HPDE6-E6E7 (cell line): ENCODE results near the gene RNU1-1.
"Not testable (repeated sequence)": the region's sequence is repeated elsewhere in the genome, so short reads cannot be mapped to it uniquely, and the experiment has no call there.

Source experiments
- DNase-seq: peaks from one replicate; pipeline ENCODE4 v3.0.0; 2011; ENCODE audit warnings: missing footprints; ENCODE audit errors: extremely low spot score

Gene RNU1-1

DNA sequence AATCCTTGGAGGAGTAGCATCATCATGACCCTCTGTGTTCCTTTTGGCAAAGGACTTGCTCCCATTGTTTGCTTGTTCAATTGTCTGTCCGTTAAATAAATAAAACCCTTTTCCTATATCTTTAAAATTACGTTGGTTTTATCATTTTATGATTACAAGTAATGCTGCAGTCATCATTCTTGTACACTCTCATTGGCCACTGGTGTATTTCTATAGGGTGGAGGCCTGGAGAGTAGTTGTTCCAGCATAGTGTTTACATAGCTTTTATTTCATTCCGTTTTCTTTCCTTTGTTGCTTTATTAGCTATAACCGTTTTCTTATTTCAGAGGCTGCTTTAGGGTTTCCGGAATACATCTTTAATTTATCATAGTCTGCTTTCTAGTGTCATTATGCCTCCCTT is 7.6 kb upstream of the RNU1-1 start:
- DNase-seq: not testable (repeated sequence)

DNA sequence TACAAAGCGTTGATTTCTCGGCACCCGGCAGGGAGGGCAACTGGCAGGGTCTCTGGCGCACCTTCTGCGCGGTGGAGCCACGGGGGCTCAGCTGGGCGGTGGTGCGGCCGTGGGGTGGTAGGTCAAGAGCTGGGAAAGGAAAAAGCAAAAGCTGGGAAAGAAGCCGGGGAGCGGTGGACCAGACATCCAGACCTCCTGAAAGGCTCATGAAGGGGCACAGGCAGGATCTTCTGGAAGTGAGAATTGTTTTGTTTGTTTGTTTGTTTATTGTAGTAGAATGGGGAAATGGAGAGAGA is 7.2 kb upstream of the RNU1-1 start:
- DNase-seq: no peak

DNA sequence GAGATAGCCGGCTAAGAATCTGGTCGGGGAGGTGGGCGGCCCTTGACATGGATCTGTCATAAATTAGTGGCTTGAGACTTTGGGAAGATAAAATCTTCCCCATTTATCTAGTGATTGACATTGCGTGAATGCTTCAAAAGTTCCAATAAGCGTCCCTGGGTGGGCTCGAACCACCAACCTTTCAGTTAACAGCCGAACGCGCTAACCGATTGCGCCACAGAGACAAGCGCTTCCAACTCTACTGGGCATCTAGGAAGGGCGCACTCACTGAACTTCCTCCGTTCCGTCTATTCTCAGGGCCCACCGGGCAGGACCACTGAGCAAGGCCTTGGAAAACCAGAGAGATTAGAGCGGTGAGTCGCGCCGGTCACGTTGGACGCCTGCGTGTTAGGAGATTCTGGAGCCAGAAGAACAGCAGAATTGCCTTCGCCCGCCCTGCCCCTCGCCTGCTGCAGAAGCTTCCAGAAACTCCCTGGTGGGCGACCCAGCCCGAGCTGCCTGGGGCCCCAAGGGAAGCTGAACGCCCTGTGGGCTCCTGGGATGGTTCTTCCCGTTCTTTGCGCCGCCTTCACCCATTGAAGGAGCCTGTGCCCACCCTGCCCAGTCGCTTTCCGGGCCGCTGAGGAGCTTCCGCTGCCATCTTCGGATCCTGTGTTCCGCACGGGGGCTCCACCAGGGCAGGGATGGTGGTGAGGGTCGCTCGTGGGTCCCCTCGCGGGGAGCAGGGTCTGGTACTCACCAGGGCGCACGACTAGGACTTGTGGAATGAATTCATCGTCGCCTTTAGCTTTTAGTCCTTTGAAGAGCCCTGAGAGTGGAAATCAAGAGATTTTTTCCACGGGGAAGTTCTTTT is 6.6 kb upstream of the RNU1-1 start:
- not testable (repeated sequence) for DNase-seq

DNA sequence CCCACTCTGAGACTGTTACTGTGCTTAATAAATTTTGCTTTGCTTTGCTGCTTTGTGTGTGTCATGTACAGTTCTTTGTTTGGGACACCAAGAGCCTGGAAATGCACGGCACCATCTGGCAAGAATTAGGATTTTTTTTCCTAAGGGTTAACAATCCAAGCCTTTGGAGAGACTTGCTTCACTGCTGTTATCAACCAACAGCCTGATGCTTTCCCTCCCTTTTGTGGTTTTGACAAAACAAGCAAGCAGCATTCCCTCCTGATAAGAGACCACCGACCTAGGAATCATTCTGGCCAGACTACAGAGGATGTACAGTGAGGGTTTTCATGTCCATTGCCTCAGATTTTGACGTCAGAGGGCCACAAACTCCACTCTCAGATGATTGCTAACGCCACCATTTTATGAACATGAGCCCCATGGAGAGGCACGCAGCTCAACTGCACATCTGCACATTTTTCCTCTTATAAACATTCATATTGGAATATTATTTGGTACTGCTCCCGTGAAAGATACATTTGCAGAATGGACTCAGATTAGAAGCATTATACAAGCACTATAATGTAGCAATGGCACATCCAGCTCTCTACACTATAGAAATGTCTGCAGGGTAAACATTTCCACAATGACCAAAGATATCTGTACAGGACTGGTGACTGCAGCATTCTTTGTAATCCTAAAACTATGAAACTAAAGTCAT is 5.3 kb upstream of the RNU1-1 start:
- not testable (repeated sequence) for DNase-seq

DNA sequence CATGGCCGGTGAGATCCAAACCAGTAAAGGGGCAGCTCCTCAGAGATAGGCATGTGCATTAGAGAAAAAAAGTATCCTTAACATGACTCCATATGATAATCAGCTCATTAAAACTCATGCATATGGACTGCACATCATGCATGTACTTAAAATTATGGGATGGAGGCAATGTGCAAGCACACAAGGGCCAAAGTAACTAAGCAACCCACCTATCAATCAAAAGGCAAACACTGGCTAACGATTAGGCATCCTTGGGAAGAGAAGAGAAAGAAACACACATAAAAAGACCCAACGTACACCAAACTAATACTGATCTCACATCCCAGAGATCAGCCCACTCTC is 4.8 kb upstream of the RNU1-1 start:
- DNase-seq: not testable (repeated sequence)

DNA sequence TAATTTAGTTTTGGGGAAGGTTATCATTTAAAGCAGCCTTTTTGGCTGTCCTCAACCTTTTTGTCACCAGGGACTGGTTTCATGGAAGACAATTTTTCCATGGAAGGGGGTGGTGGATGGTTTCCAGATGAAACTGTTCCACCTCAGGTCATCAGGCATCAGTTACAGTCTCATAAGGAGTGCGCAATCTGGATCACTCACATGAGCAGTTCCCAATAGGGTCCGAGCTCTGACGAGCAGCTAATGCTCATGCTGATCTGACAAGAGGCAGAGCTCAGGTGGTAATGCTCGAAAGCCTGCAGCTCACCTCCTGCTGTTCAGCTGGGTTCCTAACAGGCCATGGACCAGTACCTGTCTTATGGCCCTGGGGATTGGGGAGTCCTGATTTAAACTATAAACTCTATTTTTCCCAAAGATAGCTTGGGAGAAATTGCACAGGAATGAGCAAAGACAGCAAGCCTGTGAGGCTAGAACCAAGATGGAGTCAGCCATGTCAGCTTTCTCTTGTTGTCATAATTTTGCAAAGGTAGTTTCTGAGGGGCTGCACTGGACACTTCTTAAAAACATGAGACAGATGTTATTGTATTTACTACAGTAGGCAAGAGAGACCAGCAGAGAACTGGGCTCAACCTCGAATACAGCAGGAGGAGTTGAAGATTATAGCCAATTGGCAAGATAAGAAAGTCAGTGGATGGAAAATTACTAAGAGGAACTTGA is 2.8 kb upstream of the RNU1-1 start:
- not testable (repeated sequence) for DNase-seq

DNA sequence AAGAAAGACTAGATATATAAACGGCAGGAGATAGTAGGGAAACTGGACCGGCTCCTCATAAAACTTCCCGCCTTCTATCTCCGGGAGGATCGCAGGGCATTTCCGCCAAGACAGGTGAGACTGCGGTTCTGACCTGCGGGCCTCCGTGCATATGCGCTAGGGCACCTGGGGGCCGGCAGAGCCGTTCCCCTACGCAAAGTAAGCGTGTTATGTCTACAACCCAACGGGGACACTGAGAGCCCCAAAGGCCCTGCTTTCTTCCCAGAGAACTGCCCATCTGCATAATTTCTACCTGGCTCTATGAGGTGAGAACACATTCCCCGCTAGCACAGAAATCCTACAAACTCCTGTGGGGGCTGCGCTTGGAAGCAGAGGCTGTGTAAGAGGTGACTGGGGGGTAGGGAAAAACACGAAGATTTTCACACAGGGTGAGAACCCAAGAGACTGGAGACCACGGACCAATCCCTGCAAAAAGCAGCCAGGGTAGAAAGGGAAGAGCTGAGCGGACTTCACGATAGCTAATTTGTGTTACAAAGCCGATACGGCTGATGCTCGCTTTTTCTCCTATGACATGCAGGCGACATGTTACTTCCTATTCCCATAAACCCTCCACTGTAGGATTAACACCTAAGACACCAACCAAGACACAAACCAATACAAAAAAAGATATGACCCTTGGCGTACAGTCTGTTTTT is 526 bp downstream of the RNU1-1 start:
- peak; percentile 57 for DNase-seq

DNA sequence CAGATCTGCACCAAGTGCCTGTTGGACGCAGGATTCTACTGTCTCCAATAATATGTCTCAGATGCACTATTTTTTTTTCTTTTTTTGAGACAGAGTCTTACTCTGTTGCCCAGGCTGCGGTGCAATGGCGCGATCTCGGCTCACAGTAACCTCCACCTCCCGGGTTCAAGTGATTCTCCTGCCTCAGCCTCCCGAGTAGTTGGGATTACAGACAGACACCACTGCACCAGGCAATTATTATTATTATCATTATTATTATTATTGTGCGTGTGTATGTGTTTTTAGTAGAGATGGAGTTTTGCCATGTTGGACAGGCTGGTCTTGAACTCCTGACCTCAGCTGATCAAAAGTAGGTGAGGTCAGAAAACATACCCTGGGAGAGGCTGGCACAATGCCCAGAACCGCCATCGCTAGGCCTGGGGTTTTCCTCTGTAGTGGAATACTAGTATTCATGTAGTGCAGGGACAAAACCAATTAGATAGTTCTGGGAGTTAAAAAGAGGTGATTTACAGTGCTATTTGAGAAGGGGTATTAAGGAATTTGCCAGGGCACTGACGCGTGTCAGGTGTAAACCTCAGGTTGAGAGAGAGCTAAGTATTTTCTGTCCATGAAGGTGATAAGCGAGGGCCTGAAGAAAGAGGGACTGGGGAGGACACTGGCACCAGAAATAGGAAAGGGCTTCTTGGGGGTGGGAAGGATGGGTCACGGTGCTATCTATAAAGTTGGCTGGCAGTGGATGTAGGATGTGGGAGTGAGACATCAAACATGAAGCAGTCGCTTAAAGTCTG is 1.3 kb downstream of the RNU1-1 start:
- DNase-seq: not testable (repeated sequence)

DNA sequence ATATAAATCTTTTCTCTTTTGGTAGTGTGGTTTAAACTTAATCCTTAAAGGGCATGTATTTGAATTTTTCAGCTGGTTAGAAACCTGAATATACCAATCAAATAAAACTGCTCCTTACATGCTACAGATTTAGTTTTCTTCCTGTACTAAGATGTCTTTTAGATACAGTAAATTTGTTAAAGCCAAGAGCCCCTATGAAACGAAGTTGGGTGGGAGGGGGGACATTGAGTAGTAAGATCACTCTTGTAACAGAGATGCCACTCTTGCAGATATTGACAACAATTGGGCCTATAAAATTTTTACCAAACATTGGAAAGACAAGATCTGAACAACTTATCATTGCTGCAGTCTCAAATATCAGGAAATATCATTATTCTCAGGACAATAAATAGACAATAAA is 2.2 kb downstream of the RNU1-1 start:
- not testable (repeated sequence) for DNase-seq

DNA sequence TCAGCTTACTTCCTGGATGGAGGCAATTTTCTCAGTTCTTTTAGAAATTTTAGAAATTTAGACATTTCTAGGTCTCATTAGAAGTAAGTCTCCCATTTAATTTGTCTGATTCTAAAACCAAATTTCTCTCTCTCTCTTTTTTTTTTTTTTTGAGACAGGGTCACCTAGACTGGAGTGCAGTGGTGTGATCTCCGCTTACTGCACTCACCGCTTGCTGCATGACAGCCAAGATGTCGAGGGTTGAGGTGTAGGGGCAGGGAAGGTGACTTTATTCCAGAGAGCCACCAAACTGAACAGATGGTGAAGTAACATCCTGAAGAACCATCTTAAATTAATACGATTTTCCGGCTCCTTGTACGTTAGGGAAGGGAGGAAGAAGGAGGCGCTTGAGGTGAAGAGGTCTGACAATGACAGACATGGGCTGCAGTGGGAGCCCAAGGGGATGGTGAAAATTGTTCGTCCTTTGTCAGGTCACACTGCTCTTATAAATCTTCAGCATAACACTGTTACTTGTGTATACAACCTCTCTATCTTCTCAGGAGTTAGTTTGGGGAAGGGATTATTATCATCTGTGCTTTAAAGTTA is 5.1 kb downstream of the RNU1-1 start:
- DNase-seq: not testable (repeated sequence)

DNA sequence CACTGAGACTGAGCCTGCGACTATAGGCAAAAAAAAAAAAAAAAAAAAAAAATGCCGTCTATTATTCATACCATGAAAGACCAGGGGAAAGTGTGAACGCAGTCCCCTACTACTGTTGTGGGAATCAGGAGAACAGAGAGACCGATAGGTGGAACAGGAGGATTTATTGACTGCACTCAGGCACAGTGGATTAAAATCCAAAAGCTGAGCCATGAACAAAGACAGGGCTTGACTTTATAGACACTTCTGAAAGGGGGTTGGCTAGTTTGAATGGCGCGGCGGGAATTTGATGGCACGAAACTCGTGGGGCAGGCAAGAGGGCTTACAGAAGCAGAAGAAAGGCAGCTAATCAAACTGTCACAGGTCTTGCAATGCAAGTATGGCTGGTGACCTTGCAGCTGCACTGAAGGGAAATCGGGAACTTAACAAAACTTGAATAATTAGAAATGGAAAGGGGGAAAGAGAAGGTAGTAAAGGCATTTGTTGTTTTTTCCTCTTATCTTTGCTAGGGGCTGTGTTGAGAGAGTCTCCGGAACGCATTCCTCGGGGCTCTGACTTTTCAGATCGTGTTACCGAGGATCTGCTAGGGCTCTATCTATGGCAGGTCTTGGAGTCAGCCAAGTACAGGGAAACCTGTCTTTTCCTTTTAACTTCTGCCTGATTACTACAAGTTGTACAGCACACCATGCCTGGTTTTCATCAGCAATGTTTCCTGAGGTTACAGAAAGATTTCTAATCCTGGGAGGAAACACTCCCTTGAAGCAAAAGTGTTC is 7.5 kb downstream of the RNU1-1 start:
- not testable (repeated sequence) for DNase-seq

DNA sequence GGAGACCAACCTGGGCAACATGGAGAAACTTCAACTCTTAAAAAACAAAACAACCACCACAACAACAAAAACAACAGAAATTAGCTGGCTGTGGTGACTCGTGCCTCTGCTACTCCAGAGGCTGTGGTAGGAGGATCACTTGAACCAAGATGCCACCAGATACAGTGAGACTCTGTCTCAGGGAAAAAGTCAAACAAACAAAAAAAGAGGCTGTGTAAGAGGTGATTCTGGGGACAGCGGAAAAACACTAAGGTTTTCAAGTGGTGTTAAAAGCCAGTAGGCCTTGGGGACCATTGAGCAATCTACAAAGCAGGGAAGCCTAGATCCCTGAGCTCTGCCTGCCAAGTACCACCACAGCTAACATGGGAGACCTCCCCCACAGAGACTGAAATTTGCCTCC is 8.2 kb downstream of the RNU1-1 start:
- DNase-seq: not testable (repeated sequence)

DNA sequence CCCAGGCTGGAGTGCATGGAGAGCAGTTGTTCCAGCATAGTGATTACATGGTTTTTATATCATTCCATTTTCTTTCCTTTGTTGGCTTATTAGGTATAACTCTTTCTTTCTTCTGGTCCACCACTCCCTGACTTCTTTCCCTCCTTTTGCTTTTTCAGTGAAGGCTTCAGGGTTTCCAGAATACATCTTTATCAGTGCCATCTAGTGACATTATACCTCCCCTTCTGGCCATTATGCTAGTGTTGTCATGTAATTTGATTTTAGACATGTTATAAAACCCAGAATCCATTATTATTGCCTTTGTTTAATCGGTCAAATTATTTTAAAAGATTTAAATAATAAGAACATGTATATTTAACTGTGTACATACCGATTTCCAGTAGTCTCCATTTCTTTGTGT is 10.6 kb downstream of the RNU1-1 start:
- DNase-seq: no peak

DNA sequence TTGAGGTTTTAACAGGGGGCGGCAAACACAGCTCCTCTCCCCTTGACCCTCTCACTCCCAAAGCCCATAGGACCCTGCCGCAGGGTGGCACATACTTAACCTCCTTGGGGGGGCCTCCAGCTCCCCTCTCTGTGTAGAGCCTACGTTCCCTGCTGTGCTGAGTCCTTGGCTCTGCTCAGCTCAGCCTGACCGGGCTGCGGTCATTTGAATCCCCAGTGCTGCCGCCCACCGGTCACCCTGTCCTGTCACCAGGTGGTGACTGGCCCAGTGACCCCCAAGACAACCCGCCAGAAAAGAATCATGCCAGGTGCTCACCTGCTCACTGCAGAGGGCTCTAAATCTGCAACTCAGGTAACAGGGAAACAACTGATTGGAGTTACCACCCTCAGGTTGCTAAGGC is 12.6 kb downstream of the RNU1-1 start:
- not testable (repeated sequence) for DNase-seq

DNA sequence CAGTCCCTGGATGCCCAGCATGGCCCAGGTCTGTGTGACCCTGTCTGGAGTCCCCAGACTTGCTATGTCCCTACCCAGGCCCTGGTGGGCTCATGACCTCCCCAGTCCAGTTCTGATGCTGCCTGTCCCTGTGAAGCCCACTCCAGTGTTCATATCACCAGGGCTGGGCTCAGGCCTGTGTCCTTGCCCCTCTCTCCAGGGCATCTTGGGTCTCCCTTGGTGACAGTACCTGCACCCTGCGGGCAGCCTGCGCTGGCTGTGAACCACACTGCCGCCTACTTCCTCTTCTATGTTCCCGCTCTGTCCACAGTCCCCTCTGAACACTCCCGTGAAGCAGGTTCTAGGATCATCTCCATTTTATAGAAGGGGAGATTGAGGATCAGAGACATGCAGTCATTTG is 13.1 kb downstream of the RNU1-1 start:
- DNase-seq: not testable (repeated sequence)

DNA sequence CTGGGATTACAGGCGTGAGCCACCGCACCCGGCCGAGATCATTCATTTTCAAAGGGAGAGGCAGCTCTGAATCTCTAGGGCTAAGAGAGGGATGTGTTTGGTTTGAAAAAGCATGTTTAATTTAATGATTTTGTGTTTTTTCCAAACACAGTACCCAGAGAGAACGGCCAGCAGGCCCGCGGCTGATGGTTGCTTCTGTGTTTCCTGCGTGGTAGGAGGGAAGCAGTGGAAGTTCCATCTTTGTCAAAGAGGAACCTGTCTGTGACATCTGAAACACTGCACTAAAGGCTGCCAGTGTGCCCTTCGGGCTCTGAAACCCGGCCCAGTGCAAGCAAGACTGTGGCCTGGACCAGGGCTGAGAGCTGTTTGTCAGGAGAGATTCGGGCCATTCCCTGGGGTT is 13.6 kb downstream of the RNU1-1 start:
- not testable (repeated sequence) for DNase-seq

DNA sequence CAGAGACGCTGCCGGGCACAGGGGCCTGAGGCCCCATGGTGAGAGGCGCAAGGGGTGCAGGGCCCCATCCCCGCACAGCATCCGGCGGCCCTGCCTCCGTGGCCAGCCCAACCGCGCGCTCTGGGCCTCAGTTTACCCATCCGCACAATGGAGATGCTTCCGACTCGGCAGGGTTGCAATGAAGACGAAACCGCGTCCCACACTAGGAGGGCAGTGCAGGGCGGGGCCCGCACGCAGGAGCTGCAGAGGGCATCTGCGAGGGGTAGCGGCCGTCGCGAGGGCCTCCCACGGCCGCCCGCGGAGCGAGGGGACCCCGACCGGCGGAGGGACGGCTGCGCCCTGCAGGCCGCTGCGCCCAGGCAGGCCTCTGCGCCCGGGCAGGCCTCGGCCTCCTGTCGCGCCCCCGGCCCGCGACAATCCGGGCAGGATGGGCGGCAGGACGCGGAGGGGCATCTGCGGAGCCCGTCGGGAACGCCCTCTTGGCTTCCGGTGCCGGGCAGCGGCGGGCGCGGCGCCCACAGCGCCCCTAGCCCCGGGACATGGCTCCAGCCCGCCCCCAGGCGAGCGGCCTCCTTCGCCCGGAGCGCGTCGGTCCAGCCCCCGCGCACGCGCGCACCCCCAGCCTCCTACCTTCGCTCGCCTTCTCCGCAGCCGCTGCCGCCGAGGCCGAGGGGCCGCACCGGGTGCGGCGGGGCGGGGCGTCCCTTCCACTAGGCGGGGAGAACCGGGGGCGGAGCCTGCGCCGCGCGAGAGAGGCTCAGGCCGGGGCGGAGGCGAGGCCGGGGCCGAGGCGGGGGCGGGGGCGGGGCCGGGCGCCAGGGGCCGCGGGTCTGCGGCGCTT is 15.3 kb downstream of the RNU1-1 start:
- peak; percentile 80 for DNase-seq

DNA sequence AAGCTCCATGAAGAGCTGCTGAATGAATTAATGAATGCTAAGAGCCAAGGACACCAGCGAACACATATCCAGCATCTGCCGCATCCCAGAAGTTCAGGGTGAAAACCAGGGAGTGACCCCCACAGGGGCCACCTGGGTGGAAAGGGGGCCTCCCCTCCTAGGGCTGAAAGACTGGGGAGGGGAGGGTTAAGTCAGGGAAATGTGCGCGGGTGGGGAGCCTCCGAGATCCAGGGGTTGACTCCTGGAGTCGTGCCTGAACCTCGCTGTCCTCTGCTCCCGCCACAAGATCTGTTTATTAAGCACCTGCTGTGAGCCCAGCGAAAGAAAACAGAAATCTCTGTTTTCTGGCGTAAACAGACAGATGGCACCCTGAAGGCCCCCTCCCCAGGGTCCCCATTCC is 16.0 kb downstream of the RNU1-1 start:
- DNase-seq: not testable (repeated sequence)

DNA sequence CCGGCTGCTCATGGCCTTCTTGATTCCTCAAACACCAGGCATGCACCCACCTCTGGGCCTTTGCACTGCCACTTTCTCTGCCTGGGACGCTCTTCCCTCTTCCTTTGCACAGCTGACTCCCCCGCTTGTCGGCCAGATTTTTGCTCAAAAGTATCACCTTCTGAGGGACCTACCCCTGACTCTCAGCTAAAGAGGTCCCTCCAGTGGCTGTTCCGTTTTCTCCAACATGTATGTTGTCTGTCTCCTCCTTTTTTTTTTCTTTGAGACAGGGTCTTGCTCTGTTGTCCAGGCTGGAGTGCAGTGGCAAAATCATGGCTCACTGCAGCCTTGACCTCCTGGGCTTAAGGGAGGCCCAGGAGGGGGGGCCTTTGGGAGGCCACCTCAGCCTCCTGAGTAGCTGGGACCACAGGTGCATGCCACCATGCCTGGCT is 16.6 kb downstream of the RNU1-1 start:
- DNase-seq: not testable (repeated sequence)
